Measurements from ENCODE around the gene FADS1.

The FADS1 gene

DNA sequence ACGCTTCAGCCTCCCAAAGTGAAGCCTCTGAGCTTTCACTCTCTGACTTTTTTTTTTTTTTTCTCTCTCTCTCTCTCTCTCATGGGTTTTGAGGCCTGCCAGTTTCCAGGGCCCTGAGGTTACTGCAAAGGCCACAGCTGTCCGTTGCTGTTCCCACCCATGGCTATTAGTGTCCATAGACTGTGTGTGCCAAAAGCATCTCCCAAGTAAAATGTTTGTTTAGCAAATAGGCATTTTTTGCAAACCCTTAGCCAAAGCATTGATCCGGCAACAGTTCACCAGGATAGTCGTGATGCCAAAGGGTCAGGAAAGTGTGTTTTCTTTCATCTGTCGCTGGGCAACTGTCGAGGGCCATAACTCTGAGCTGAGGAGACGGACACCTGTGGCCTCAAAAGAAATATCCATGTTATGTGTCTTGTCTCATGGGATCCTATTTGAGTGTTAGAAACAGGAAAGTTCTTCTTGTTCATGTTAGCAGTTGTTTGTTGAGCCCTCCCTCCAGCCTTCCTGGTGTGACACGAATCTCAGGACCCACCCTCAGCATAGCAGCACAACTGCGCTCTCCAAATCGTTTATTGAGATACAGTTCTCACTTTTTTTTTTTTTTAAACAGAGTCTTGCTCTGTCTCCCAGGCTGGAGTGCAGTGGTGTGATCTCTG lies 29.7 kb upstream of the FADS1 start:
- DNase-seq (ENCODE audit: low read depth) = no peak

- no peak for DNase-seq (ENCODE audit: low read depth)
Measured at GRCh38 chr11:61844909-61845565, 28.2 kb upstream of the FADS1 start.

GRCh38 chr11:61842528-61842820 lies 25.7 kb upstream of the FADS1 start:
- DNase-seq (ENCODE audit: low read depth) = no peak

DNA sequence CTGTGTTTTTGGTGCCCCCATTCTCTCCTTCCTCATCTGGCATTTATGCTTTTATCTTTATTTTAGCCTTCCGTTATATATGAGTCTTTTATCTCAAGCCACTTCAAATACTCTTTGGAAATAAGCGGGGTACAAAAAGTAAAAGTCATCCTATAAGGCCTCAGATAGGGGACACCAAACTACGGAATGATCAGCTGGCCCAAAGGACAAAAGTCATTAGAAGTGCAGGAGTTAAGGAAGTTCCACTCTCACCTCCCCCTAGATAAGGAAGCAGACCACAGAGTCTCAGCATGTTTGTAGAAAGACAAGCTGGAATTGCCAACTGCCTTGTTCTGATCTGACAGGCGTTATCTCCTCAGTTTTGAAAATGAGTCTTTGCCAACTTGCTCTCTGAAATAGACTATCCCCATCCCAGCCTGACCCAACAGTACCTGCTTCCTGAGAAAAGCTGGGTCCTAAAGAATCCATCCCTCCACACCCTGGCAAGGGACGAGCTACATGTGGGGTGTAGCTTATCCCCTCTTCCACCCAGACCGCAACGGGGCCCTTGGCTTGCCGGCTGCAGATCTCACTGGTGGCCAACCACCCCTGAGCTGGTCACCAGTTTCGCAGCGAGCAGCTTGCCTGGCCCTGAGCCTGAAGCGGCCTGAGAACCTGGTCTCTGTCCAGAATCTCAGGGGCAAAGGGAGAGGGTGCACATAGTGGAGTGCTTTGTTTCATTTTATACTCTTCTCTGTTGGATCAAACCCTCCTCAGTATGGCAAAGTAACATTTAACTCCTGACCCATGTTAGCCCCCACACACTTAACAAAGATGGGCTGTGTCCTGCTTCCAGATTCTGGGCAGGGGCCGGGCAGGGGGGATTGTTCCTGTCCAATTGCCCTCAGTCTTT lies 25.1 kb upstream of the FADS1 start:
- DNase-seq (ENCODE audit: low read depth) = no peak

DNA sequence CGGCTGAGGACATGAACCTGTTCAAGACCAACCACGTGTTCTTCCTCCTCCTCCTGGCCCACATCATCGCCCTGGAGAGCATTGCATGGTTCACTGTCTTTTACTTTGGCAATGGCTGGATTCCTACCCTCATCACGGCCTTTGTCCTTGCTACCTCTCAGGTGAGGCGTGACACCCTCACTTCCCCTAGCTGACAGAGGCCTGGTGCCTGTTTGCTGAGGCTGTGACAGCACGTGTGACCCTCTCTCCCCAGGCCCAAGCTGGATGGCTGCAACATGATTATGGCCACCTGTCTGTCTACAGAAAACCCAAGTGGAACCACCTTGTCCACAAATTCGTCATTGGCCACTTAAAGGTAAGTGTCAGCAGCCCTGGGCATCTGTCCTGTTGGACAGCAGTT lies 23.6 kb upstream of the FADS1 start:
- no peak for DNase-seq (ENCODE audit: low read depth)

GRCh38 chr11:61839742-61840141 lies 22.9 kb upstream of the FADS1 start:
- DNase-seq (ENCODE audit: low read depth) = no peak

GRCh38 chr11:61838921-61839320 lies 22.1 kb upstream of the FADS1 start:
- no peak for DNase-seq (ENCODE audit: low read depth)

DNA sequence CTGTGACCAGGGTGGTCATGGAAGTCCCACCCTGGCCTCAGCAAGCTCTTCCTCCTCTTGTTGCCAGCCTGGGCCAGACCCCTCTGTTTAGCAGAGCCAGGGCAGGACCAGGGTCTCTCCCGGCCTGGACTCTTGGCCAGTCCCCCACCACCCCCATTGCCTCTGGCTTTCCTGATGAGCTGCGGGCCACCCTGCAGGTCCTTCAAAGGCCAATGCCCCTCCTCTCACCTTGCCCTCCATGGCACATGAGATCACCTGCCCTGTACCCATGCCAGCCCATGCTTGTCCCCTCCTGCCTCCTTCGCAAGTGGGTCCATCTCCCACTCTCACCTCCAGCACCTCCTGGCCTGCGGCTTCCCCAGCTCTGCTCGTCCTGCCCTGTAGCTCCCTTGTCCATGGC lies 21.7 kb upstream of the FADS1 start:
- no peak for DNase-seq (ENCODE audit: low read depth)

- DNase-seq (ENCODE audit: low read depth) = no peak
Measured at GRCh38 chr11:61837411-61838005, 20.7 kb upstream of the FADS1 start.

DNA sequence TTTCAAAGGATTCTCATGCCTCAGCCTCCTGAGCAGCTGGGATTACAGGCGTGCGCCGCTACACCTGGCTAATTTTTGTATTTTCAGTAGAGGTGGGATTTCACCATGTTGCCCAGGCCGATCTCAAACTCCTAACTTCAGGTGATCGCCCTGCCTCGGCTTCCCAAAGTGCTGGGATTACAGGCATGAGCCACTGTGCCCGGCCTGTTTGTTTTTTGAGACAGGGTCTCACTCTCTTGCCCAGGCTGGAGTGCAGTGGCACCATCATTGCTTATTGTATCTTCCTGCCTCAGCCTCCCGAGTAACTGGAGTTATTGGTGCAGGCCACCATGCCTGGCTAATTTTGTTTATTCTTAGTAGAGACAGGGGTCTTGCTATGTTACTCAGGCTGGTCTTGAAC lies 19.4 kb upstream of the FADS1 start:
- DNase-seq (ENCODE audit: low read depth) = no peak

GRCh38 chr11:61834278-61835048 lies 17.7 kb upstream of the FADS1 start:
- DNase-seq (ENCODE audit: low read depth) = peak; percentile 62

- no peak for DNase-seq (ENCODE audit: low read depth)
Measured at GRCh38 chr11:61833926-61834277, 17.1 kb upstream of the FADS1 start.

DNA sequence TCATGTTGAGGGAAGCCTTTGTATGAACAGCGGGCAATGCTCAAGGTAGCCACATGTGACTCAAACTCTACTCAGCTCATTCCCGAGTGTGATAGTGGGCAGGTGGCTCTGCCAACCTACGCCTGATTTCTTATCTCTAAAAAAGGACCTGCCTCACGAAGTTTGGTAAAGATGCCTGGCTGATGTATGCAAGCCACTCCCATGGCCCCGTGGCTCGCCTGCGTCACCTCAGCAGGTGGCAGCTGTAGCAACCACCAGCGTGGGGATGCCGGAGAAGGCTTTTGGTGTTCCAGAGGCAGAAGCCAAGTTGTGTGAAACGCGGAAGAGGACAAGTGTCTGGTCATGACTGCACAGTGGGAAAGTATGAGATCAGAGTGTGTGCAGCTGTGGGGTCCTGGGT lies 16.7 kb upstream of the FADS1 start:
- no peak for DNase-seq (ENCODE audit: low read depth)

DNA sequence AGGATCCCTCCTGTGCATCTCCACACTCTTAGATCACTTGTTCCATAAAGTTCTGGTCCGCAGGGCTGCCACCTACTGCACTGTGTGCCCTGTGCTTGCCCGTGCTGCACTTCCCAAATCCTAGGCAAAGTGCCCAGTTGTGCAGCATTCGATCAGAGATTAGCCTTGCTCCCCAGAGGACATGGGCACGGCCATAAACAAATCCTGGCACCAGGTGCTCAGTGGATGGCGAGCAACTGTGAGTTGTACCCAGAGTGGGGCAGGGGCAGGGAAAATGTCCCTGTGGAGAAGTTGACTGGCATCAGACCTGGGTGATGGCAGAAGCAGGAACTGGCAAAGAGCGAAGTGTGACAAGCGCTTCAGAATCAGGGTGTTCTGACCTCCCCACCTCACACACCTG lies 16.0 kb upstream of the FADS1 start:
- no peak for DNase-seq (ENCODE audit: low read depth)

DNA sequence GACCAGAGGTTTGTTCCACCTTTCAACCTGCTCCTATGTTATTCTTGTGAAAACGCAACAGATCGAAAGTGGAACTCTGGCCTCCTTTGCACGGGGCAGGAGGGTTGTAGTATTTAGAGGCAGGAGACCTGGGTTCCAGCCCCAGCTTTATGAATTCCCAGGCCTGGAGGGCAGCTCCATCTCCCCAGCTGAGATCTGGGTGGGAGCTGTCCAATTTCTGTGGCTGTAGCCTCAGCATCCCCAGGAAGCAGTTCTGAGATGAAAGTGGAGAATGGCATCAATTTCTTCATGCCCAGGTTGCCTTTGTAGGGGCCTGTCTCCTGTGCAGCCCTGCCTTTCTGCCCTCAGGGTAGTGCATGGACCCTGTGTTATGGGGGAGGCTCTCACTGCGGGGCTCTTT lies 15.4 kb upstream of the FADS1 start:
- no peak for DNase-seq (ENCODE audit: low read depth)

DNA sequence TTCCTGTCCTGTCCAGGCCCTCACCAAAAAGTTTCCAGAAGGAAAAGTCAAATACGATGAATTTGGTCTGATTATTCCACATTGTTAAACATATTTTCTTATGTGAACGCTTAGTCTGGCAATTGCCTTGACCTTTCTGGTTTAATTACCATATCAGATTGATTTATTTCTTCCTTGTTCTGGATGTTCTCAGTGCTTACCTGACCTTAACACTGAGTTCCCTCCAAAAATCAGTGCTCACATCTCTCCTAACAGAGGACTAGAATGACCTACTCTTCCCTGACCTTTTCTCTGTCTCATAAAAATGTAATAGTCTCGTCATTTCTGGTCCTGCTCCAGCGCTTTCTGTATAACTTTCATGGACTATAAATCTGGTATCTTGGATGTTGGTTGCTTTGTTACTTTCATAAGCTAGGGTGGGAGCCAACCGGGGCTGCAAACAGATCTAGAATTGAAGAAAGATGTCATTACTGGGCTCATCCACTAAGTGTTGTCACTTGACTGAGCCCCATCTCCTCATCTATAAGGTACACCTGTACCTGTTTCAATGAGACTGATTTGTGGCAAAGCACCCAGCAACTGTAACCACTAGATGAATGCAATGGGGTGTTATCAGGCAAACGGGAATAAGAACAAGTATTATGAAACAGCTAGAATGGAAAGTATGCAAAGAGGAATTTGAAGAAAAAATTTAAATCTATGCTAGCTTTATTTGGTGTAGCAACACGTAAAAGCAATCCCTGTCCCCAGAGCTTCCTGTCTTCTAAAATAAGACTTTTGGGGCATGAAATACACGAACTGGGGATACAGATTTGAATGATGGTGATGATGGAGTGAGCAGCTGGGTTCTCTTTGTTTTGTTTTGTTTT lies 13.7 kb upstream of the FADS1 start:
- DNase-seq (ENCODE audit: low read depth) = no peak

GRCh38 chr11:61829806-61830205 lies 13.0 kb upstream of the FADS1 start:
- DNase-seq (ENCODE audit: low read depth) = no peak

GRCh38 chr11:61828629-61829407 lies 12.0 kb upstream of the FADS1 start:
- DNase-seq (ENCODE audit: low read depth) = no peak

DNA sequence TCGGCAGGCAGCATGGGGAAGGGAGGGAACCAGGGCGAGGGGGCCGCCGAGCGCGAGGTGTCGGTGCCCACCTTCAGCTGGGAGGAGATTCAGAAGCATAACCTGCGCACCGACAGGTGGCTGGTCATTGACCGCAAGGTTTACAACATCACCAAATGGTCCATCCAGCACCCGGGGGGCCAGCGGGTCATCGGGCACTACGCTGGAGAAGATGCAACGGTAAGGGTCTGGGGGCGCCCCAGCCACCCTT lies 11.5 kb upstream of the FADS1 start:
- no peak for DNase-seq (ENCODE audit: low read depth)

GRCh38 chr11:61827571-61828378 lies 11.0 kb upstream of the FADS1 start, which contains the start of gene FADS2:
Gene FADS2 (plus strand): TSS chr11:61828300. CDS start chr11:61828391, 91 bp downstream.
- DNase-seq (ENCODE audit: low read depth) = peak; percentile 93
